ENCODE measurements around the gene ONECUT3.

Gene ONECUT3

DNA sequence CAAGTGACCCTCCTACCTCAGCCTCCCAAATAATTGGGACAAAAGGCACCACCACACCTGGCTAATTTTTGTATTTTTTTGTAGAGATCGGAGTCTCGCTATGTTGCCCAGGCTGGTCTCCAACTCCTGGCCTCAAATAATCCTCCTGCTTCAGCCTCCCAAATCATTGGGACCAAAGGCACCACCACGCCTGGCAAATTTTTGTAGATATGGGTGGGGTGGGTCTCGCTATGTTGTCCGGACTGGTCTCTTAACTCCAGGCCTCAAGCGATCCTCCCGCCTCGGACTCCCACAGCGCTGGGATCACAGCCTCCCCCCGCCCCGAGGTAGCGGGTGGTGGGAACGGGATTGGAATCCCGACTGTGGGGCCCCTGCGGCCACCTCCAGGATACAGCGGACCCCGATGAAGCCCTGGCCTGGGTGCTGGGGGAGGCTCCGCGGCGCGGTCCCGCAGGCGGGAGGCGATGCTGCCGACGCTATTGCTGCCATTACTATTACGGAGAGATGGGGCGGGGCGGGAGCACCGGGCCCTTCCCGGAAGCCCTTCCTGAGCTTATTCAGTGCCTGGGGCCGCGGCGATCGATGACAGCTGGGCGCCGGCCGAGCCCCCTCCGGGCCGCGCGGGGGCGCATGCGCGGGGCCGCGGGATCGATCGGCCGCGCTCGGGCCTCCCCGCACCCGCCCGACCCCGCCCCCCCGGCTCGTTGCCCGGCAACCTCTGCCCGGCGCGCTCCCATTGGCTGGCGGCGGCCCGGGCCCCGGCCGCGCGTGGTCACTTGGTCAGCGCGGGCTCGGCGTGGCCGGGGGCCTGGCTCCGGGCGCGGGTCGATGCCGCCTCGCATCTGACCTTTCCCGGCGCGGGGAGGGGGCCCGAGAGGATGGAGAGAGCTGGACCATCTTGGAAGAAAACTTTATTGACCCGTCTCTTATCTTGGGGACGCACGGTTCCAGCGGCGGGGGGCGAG is 27.9 kb upstream of the ONECUT3 start:
- TF ChIP-seq, protein P1, sequence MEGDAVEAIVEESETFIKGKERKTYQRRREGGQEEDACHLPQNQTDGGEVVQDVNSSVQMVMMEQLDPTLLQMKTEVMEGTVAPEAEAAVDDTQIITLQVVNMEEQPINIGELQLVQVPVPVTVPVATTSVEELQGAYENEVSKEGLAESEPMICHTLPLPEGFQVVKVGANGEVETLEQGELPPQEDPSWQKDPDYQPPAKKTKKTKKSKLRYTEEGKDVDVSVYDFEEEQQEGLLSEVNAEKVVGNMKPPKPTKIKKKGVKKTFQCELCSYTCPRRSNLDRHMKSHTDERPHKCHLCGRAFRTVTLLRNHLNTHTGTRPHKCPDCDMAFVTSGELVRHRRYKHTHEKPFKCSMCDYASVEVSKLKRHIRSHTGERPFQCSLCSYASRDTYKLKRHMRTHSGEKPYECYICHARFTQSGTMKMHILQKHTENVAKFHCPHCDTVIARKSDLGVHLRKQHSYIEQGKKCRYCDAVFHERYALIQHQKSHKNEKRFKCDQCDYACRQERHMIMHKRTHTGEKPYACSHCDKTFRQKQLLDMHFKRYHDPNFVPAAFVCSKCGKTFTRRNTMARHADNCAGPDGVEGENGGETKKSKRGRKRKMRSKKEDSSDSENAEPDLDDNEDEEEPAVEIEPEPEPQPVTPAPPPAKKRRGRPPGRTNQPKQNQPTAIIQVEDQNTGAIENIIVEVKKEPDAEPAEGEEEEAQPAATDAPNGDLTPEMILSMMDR (IDR thresholded peaks at IDR 0.05; ENCODE audit: low read depth, low read length), result no peak
- H3K4me3 ChIP-seq (ENCODE audit: low read depth, low read length), result peak overlapping the region; percentile 57
- peaks cover 61% of the 10 kb centered on the region for H3K27me3 ChIP-seq
- peaks cover 6% of the 10 kb centered on the region; the same call in 1 of the 2 replicates for H3K4me1 ChIP-seq
- no peaks in the 10 kb centered on the region for H3K36me3 ChIP-seq
- H3K9me3 ChIP-seq, result peaks cover 4% of the 10 kb centered on the region
- DNase-seq, result peak; percentile 82

DNA sequence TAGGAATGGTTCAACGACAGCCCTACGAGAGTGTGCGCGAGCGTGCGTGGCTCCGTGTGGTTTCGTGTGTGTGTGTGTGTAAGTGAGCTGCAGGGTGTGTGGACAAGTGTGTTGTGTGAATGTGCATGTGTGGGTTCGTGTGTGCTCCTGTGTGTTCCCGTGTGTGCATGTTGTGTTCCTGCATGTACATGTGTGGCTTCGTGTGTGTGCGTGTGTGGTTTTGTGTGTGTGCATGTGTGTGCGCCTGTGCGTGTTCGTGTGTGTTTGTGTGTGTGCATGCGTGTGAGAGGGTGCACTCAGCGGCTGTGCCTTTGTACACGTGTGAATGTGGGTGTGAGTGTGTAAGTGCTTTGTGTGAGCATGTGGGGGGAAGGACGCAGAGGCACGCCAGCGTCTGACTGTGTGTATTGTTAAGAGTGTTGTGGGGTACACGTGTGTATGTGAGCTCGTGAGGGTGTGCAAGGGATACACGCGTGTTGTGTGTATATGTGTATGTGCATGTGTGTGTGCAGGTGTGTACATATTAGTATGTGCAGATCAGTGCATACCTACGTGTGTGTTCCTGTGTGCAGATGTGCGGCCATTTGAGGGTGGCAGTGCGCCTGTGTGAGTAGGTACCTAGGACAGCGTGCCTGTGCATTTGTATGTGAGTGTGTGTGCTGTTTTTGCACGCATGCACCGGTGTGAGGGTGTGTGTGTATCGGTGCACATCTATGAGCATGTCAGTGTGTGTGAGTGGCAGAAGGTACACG is 24.3 kb upstream of the ONECUT3 start:
- Histone ChIP-seq H3K27me3 (peaks cover 78% of the 10 kb centered on the region), H3K9me3 (peaks cover 4% of the 10 kb centered on the region), H3K36me3 (no peaks in the 10 kb centered on the region), H3K4me1 (peaks cover 6% of the 10 kb centered on the region; the same call in 1 of the 2 replicates), H3K4me3 (ENCODE audit: low read depth, low read length) (no peak overlapping the region)
- no peak for DNase-seq
- TF ChIP-seq, protein P1 (IDR thresholded peaks at IDR 0.05; ENCODE audit: low read depth, low read length), result no peak

DNA sequence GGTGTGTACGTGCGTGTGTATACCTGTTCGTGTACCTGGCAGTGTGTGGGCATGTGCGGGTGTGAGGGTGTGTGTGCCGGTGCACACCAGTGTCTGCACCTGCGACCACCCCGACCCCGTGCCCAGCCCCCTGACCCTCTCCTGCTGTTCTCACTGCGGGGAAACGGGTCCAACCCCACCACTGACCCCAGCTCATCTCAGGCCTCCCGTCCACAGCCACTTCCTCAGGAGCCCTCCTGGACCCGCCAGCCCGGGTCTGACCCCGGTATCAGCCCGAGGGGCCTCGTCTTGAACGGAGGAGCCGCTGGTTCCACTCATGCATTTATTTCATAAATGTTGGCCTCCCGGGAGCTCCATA is 23.8 kb upstream of the ONECUT3 start:
- Histone ChIP-seq H3K4me1 (peaks cover 6% of the 10 kb centered on the region; the same call in 1 of the 2 replicates), H3K4me3 (ENCODE audit: low read depth, low read length) (no peak overlapping the region), H3K27me3 (peaks cover 84% of the 10 kb centered on the region), H3K36me3 (no peaks in the 10 kb centered on the region), H3K9me3 (peaks cover 4% of the 10 kb centered on the region)
- no peak for DNase-seq
- TF ChIP-seq, protein P1 (IDR thresholded peaks at IDR 0.05; ENCODE audit: low read depth, low read length), result no peak

DNA sequence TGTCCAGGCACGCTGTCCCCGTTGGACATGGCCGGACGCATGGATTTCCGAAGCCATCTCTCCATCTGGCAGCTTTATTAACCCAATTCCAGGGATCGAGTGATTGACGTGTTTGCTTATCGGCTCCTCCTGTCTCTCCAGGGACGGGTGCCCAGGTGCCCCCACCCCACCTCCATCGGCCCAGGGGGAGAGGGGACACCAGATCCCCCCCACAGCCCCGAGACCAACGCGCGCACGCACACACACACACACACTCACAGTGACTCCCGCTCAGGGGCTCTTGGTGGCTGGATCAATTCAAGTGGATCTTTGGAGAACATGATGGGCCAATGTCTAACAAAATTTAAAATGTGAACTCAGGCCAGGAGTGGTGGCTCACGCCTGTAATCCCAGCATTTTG is 23.1 kb upstream of the ONECUT3 start:
- H3K4me3 ChIP-seq (ENCODE audit: low read depth, low read length), result no peak overlapping the region
- no peak for DNase-seq
- H3K36me3 ChIP-seq, result no peaks in the 10 kb centered on the region
- TF ChIP-seq, protein P1 (IDR thresholded peaks at IDR 0.05; ENCODE audit: low read depth, low read length), result no peak
- peaks cover 6% of the 10 kb centered on the region; the same call in 1 of the 2 replicates for H3K4me1 ChIP-seq
- peaks cover 88% of the 10 kb centered on the region for H3K27me3 ChIP-seq
- peaks cover 4% of the 10 kb centered on the region for H3K9me3 ChIP-seq

- TF ChIP-seq, protein P1 (IDR thresholded peaks at IDR 0.05; ENCODE audit: low read depth, low read length), result no peak
- Histone ChIP-seq H3K4me1 (no peaks in the 10 kb centered on the region), H3K27me3 (peaks cover 98% of the 10 kb centered on the region), H3K36me3 (no peaks in the 10 kb centered on the region), H3K4me3 (ENCODE audit: low read depth, low read length) (no peak overlapping the region), H3K9me3 (no peaks in the 10 kb centered on the region; the same call in 1 of the 2 replicates)
- no peak for DNase-seq
These were observed 18.9 kb upstream of the ONECUT3 start for GRCh38 chr19:1734321-1734966.
